Activated CD4-positive, alpha-beta T cell treated with anti-CD3 and anti-CD28 coated beads, Interleukin-2, amount 10 ng/mL, durations not matched to agents 24 days and 14 days (primary cell): ENCODE data around the gene MAGI1. TPM values are rescaled to one million over a fixed set of nuclear protein-coding genes. Genes with fewer than 3 reads are reported as not detected.

Experiments used
- DNase-seq: peaks from one replicate; pipeline ENCODE4 v3.0.0; 2022
- H3K27ac Mint-ChIP-seq: one replicate; pipeline ENCODE4 v1.8.0; 2022; ENCODE audit warnings: mild to moderate bottlenecking, mixed read lengths
- H3K27me3 Mint-ChIP-seq: one replicate; pipeline ENCODE4 v1.8.0; 2022; ENCODE audit warnings: mixed read lengths
- H3K36me3 Mint-ChIP-seq: one replicate; pipeline ENCODE4 v1.8.0; 2022; ENCODE audit warnings: low read depth, mild to moderate bottlenecking, mixed read lengths
- H3K4me1 Mint-ChIP-seq: one replicate; pipeline ENCODE4 v1.8.0; 2021; ENCODE audit warnings: mixed read lengths
- H3K4me3 Mint-ChIP-seq: one replicate; pipeline ENCODE4 v1.8.0; 2022; ENCODE audit warnings: mild to moderate bottlenecking, moderate library complexity, mixed read lengths
- H3K9me3 Mint-ChIP-seq: one replicate; pipeline ENCODE4 v1.8.0; 2021; ENCODE audit warnings: mixed read lengths
- intact Hi-C: fragments of 100-400 bp; cut with micrococcal nuclease; formaldehyde crosslinking; loops from one replicate; pipeline ENCODE4 v1.15.1; 2023
- total RNA-seq: library from RNA; stranded (reverse); gene quantifications from 2 replicates; pipeline ENCODE4 v1.2.3, GENCODE V29; 2022

Gene MAGI1
- total RNA-seq, 1 donor from 2014 or later: 2.0 TPM

DNA sequence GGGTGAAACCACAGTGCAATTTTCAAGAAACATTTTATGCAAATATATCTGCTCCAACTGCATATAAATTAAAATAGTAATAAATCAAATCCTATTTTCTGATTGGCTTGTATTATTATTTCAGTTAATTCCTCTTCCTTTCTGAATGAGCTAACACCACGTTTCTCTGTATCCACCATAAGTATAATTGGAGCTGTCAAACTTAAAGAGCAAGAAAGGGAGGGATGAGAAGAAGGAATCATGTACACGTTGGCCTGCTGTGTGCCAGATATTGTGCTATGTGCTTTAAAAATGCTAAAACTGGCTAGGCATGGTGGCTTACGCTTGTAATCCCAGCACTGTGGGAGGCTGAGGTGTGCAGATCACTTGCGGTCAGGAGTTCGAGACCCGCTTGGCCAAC lies 180.0 kb downstream of the MAGI1 start:
- Mint-ChIP-seq H3K4me1 (no peaks in the 10 kb centered on the region), H3K36me3 (no peaks in the 10 kb centered on the region), H3K27ac (no peak overlapping the region), H3K9me3 (no peaks in the 10 kb centered on the region), H3K27me3 (no peaks in the 10 kb centered on the region), H3K4me3 (no peak overlapping the region)
- intact Hi-C loops: no loop called here
- no peak for DNase-seq

DNA sequence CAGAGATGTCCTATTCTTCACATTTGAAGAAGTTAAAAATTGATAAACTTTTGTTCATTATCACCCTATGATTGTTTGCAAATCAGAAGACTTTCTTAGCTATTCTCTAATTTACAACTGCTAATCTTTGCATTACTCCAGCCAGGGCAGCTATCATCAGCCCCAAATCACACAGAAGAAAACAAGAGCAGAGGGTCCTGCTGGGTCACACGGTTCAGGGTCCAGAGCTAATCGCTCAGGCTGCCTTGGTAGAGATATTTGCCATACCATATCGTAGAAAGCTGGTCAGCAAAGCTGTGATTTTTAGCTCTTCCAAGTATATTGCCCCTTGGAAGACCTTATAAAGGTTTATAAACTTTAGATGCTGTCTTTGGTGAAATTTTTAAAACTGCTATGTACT lies 181.4 kb downstream of the MAGI1 start:
- H3K4me1 Mint-ChIP-seq: no peaks in the 10 kb centered on the region
- no peak overlapping the region for H3K4me3 Mint-ChIP-seq
- intact Hi-C loops: no loop called here
- H3K27ac Mint-ChIP-seq: no peak overlapping the region
- DNase-seq: no peak
- no peaks in the 10 kb centered on the region for H3K27me3 Mint-ChIP-seq
- no peaks in the 10 kb centered on the region for H3K36me3 Mint-ChIP-seq
- H3K9me3 Mint-ChIP-seq: no peaks in the 10 kb centered on the region

DNA sequence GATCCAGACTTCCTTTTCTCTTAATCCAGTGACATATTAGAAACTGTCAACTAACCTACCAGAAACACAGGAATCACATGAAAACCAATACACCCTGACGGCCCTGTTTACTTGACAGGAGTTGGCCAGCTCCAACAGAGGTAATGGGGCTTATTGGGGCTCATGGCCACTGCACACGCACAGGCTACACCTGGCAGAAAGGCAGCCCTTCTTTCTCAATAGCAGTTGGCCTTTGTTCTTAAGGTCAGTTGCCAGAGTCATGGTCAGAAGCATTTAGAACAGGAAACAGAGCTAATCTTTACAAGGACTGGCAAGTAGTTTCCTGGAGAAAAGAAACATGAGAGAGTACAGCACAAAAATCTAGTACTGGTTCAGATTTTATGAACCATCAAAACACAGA lies 181.8 kb downstream of the MAGI1 start:
- Mint-ChIP-seq H3K4me3 (no peak overlapping the region), H3K4me1 (no peaks in the 10 kb centered on the region), H3K9me3 (no peaks in the 10 kb centered on the region), H3K27ac (no peak overlapping the region), H3K36me3 (no peaks in the 10 kb centered on the region), H3K27me3 (no peaks in the 10 kb centered on the region)
- intact Hi-C loops: no loop called here
- DNase-seq: no peak

DNA sequence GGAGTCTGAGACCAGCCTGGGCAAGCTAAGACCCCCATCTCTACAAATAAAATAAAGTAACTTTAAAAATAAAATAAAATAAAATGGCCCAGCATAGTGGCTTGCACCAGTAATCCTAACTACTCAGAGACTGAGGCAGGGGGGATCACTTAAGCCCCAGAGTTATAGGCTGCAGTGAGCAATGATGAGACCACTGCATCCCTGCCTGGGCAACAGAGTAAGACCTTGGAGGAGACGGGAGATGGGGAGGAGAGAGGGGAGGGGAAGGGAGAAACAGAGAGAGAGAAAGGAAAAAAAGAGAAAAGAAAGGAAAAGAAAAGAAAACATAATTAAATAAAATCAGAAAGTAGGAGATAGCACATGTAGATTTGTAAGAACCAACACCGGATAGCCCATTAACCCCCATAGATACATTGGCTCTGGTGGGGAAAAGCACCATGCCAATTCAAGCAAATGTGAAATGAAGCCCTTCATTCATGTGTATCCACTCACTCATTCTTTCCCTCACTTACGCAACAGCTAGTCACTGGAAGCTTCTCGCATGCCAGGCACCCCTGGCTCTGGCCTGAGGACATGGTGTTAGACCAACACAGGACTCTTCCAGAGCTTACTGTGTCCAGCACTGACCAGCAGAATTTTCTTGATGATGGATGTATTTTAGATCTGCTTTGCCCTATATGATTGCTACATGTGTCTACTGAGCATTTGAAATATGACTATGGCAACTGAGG lies 183.2 kb downstream of the MAGI1 start:
- no peak for DNase-seq
- Mint-ChIP-seq H3K36me3 (no peaks in the 10 kb centered on the region), H3K27me3 (no peaks in the 10 kb centered on the region), H3K4me3 (no peak overlapping the region), H3K9me3 (no peaks in the 10 kb centered on the region), H3K4me1 (no peaks in the 10 kb centered on the region), H3K27ac (no peak overlapping the region)
- intact Hi-C loops: no loop called here

DNA sequence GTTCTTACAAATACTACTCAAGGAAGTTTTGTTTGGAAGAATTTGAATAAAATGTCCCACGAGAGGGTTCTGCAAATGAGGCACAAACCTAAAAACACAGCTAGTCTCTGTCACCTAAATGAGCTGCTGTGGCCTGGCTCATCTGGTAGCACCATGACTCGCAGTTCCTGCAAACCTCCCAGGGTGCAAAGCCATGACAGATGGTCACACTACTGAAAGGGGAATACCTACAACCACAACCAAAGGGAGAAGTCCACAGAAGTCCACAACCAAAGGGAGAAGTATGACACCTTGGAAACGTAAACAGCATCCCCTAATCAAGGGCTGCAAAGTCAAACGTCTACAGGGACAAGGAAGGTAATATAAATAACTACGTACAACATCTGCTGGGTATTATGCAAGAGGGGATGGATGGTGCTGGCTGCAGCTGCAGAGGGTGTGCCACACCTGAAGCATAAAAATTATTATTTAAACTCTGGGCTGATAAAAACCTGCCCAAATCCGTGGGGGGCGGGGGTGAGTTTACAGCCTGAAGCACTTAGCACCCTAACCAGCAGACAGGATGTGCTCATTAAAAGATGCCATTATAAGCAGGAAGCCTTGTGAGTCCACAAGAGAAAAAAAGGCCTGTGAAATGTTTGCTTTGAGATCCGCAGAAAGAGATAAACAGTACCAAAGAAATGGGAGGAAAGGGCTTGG lies 184.0 kb downstream of the MAGI1 start:
- Mint-ChIP-seq H3K4me1 (no peaks in the 10 kb centered on the region), H3K27me3 (no peaks in the 10 kb centered on the region), H3K4me3 (no peak overlapping the region), H3K27ac (no peak overlapping the region), H3K36me3 (no peaks in the 10 kb centered on the region), H3K9me3 (no peaks in the 10 kb centered on the region)
- no peak for DNase-seq
- intact Hi-C loops: no loop called here

DNA sequence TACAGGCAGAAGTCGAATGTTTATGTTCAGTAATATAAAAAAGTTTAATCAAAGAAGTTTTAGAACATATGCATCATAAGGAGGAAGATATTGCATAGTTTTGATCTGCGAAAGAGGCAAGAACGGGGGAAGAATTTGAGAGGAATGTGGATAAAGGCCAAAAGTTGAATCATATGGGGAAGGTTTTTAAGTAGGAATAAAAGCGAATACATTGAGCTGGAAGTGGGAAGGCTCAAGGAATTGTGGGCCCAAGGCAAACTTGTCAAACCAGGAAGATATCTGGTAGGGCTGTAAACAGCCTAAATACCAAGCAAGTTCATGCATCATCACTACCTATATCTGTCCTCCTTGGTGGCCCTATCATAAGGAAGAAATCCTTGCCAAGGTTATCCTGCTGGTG lies 186.9 kb downstream of the MAGI1 start:
- no peaks in the 10 kb centered on the region for H3K9me3 Mint-ChIP-seq
- no peaks in the 10 kb centered on the region for H3K36me3 Mint-ChIP-seq
- no peaks in the 10 kb centered on the region for H3K4me1 Mint-ChIP-seq
- no peak overlapping the region for H3K4me3 Mint-ChIP-seq
- no peaks in the 10 kb centered on the region for H3K27me3 Mint-ChIP-seq
- intact Hi-C loops: no loop called here
- no peak for DNase-seq
- H3K27ac Mint-ChIP-seq: no peak overlapping the region

DNA sequence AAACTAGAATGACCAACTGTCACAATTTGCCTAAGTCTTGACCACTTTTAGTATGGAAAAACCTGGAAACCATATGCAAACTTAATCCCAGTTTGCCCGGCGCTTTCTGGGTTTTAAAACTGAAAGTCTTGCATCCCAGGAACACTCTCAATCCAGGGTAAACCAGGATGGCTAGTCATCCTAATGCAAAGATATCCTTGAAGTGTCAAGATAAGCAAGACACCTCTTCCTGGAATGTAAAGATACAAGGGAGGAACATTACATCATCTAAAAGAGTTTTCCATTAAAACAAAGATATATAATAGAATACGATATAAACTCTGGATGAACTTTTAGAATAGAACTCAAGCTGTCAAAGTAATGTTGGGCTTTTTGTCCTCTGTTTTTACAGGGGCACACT lies 188.5 kb downstream of the MAGI1 start:
- Mint-ChIP-seq H3K4me3 (no peak overlapping the region), H3K4me1 (no peaks in the 10 kb centered on the region)

DNA sequence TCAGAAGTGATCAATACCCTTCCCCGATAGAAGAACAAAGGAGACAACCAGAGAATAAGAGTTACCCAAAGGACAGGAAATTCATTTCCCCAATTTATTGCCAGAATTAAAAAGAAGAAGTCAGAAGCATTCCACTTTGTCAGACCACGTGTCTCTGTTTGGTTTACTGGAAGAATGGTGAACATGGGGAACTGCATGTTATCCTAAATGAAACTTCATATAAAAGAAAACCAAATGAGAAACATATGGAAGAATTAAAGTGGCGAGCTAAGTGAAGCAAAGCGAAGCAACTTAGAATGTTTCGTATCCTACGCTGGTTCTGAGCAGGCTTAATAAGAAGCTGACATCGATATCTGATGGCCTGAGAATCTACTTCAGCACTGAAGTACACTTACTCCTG lies 190.7 kb downstream of the MAGI1 start:
- H3K27ac Mint-ChIP-seq: no peak overlapping the region
- no peaks in the 10 kb centered on the region for H3K9me3 Mint-ChIP-seq
- H3K36me3 Mint-ChIP-seq: no peaks in the 10 kb centered on the region
- intact Hi-C loops: no loop called here
- no peak for DNase-seq
- H3K4me3 Mint-ChIP-seq: no peak overlapping the region
- no peaks in the 10 kb centered on the region for H3K4me1 Mint-ChIP-seq
- no peaks in the 10 kb centered on the region for H3K27me3 Mint-ChIP-seq

More for the DNA sequence above, 188.5 kb downstream of the MAGI1 start:
- intact Hi-C loops: no loop called here
- H3K27me3 Mint-ChIP-seq: no peaks in the 10 kb centered on the region
- H3K36me3 Mint-ChIP-seq: no peaks in the 10 kb centered on the region
- DNase-seq: no peak
- H3K27ac Mint-ChIP-seq: no peak overlapping the region
- H3K9me3 Mint-ChIP-seq: no peaks in the 10 kb centered on the region

DNA sequence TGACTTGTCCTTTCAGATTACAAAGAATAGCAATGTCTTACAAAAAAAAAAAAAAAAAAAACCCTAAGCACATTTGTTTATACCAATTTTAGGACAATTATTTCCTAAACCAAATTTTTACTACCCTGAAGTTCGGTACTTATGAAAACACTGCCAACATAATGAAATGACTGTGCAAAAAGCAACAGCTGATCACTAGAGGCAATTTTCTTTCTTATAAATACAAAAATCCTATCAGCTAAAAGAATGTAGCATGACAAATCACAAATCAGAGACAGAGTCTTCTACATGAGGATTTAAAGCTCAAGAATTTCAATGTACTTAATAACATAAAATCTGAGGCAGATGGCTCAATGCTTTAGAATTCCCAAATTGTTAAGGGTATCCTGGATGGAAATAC lies 191.8 kb downstream of the MAGI1 start:
- Mint-ChIP-seq H3K4me3 (no peak overlapping the region), H3K9me3 (no peaks in the 10 kb centered on the region)

DNA sequence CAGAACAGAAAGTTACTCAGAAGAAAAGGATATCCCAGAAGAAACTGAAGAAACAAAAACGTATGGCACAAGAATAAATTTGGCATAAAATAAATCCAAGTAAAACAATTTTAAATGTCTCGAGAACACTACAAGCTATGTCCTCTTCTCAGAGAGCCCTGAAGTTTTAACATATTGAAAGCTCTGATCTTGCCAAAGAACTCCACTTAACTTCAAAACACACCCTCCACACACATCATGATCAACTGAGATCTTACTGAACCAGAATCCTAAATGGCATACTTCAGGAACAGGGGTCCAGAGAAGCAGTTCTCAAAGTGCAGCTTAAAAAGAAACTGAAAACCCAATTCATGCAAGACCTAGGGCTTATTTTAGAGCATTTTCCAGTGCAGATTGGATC lies 194.3 kb downstream of the MAGI1 start:
- no peak for DNase-seq
- intact Hi-C loops: no loop called here
- Mint-ChIP-seq H3K9me3 (no peaks in the 10 kb centered on the region), H3K27me3 (no peaks in the 10 kb centered on the region), H3K36me3 (no peaks in the 10 kb centered on the region), H3K4me1 (no peaks in the 10 kb centered on the region), H3K4me3 (no peak overlapping the region), H3K27ac (no peak overlapping the region)

More for the DNA sequence above, 191.8 kb downstream of the MAGI1 start:
- H3K27me3 Mint-ChIP-seq: no peaks in the 10 kb centered on the region
- H3K4me1 Mint-ChIP-seq: no peaks in the 10 kb centered on the region
- no peaks in the 10 kb centered on the region for H3K36me3 Mint-ChIP-seq
- intact Hi-C loops: no loop called here
- no peak for DNase-seq
- H3K27ac Mint-ChIP-seq: no peak overlapping the region

DNA sequence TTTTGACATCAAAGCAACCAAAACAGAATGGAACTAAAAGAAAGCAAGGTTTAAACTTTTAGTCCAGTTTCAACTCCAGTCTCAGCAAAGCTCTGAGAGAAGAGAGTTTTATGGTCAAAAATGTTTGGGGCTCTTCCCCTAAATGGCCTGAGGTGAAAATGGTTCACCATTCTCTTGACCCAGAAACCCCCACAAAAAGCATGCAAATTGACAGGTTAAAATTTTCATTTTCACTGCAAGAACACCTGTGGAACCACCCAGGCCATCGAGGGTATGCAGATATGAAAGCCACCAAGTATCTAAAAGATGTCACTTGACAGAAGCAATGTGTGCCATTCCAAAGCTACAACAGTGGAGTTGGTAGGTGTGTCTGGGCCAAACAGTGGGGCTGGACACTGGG lies 195.0 kb downstream of the MAGI1 start:
- DNase-seq: no peak
- H3K4me1 Mint-ChIP-seq: no peaks in the 10 kb centered on the region
- H3K27me3 Mint-ChIP-seq: no peaks in the 10 kb centered on the region
- no peaks in the 10 kb centered on the region for H3K9me3 Mint-ChIP-seq
- intact Hi-C loops: no loop called here
- no peak overlapping the region for H3K4me3 Mint-ChIP-seq
- H3K27ac Mint-ChIP-seq: no peak overlapping the region
- H3K36me3 Mint-ChIP-seq: no peaks in the 10 kb centered on the region

DNA sequence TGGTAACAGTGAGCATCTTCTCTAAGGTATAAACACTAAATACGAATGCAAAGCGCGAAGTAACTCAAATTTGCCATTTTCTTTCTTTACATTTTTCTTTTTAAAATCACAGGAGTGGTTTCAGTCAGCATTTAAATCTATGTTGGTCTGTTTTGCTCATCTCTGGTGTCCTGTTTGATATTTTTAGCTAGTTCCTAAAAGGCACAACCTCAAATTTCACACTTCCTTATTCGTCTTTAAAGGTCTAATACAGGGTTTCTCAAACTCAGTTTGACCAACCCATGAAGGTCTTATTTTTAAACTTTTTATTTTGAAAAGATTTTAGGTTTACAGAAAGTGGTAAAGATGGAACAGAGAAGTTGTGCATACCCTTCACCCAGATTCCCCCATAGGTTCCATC lies 201.1 kb downstream of the MAGI1 start:
- H3K4me1 Mint-ChIP-seq: no peaks in the 10 kb centered on the region
- H3K27ac Mint-ChIP-seq: no peak overlapping the region
- H3K36me3 Mint-ChIP-seq: no peaks in the 10 kb centered on the region
- intact Hi-C loops: no loop called here
- no peak overlapping the region for H3K4me3 Mint-ChIP-seq
- DNase-seq: no peak
- H3K9me3 Mint-ChIP-seq: no peaks in the 10 kb centered on the region
- H3K27me3 Mint-ChIP-seq: no peaks in the 10 kb centered on the region

DNA sequence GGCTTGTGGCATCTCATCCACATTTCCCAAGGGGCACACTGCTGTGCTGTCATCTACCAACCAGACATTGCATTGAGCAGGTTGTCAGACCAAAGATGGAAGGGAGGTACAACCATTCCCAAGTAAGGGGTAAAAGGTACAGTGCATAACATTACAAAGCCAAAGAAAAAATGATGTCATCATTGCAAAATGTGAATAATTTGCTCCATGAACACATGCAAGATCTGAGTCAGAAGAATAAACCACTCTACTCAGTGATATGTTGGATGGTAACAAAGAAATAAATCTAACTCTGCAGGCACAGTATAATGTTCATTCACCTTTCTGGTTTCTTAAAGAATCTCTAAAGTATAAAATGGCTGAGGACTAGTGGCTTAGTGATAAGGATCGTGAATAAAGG lies 202.7 kb downstream of the MAGI1 start:
- H3K27ac Mint-ChIP-seq: no peak overlapping the region
- DNase-seq: no peak
- intact Hi-C loops: no loop called here
- no peaks in the 10 kb centered on the region for H3K9me3 Mint-ChIP-seq
- H3K27me3 Mint-ChIP-seq: no peaks in the 10 kb centered on the region
- no peaks in the 10 kb centered on the region for H3K36me3 Mint-ChIP-seq
- H3K4me1 Mint-ChIP-seq: no peaks in the 10 kb centered on the region
- H3K4me3 Mint-ChIP-seq: no peak overlapping the region

DNA sequence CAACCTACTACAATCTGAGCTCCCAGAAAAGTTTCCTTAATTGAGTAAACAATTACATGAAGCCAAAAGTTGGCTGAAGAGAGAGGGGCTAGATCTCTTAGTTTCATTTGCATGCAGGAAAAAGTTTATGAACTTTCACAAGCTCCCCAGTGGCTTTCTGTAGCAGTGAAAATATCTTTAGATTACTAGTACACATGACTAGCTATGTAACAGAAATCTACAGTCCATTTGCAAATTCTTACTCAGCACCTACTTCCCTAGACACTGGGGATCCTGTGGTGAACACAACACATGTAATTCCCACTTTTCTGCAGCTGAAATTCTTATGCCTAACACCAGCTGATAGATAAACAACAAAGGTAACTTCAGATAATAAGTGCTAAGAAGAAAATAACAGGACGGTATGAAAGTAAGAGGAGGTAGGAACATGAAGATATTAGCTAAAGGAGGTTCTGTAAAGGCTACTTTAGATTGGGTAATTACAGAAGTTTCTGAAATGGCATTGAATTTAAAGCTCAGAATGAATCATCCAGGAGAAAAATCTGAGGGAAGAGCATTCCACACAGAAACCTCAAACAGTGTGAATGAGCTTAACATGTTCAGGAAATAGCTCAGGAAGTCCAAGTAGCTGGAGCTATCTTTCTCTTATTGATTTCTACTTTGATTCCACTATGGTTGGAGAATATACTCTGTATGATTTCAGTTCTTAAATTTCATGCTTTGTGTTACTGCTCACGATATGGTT lies 204.8 kb downstream of the MAGI1 start:
- no peaks in the 10 kb centered on the region for H3K9me3 Mint-ChIP-seq
- no peak for DNase-seq
- no peaks in the 10 kb centered on the region for H3K27me3 Mint-ChIP-seq
- no peak overlapping the region for H3K4me3 Mint-ChIP-seq
- H3K36me3 Mint-ChIP-seq: no peaks in the 10 kb centered on the region
- intact Hi-C loops: no loop called here
- H3K27ac Mint-ChIP-seq: no peak overlapping the region
- no peaks in the 10 kb centered on the region for H3K4me1 Mint-ChIP-seq
